22Rv1 (cell line): ENCODE measurements around the gene ODAD3.

Experiments used
- ZFX ChIP-seq: fragments of 450-650 bp; IDR thresholded peaks from 2 replicates; pipeline ENCODE4 v1.6.1; 2017; ENCODE audit warnings: antibody characterized with exemption, borderline replicate concordance
- TF ChIP-seq, protein P1 (sequence below): fragments of 450-650 bp; IDR thresholded peaks from 2 replicates; pipeline ENCODE4 v1.5.1; 2017; ENCODE audit warnings: mild to moderate bottlenecking

DNA sequence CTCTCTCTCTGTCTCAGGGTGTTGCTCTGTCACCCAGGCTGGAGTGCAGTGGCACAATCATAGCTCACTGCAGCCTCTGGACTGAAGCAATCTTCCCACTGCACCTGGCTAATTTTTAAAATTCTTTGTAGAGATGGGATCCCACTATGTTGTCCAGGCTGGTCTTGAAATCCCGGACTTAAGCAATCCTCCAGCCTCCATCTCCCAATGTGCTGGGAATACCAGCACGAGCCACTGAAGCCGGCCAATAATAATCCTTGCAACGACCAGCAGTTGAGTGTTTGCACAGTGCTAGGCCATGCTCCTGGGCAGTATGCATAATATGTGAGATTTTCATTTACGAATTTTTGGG, 50.2 kb downstream of the ODAD3 start:
- TF ChIP-seq, protein P1, sequence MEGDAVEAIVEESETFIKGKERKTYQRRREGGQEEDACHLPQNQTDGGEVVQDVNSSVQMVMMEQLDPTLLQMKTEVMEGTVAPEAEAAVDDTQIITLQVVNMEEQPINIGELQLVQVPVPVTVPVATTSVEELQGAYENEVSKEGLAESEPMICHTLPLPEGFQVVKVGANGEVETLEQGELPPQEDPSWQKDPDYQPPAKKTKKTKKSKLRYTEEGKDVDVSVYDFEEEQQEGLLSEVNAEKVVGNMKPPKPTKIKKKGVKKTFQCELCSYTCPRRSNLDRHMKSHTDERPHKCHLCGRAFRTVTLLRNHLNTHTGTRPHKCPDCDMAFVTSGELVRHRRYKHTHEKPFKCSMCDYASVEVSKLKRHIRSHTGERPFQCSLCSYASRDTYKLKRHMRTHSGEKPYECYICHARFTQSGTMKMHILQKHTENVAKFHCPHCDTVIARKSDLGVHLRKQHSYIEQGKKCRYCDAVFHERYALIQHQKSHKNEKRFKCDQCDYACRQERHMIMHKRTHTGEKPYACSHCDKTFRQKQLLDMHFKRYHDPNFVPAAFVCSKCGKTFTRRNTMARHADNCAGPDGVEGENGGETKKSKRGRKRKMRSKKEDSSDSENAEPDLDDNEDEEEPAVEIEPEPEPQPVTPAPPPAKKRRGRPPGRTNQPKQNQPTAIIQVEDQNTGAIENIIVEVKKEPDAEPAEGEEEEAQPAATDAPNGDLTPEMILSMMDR: no peak
- no peak for TF ChIP-seq ZFX
